ENCODE results near the gene KBTBD6.

The KBTBD6 gene

DNA sequence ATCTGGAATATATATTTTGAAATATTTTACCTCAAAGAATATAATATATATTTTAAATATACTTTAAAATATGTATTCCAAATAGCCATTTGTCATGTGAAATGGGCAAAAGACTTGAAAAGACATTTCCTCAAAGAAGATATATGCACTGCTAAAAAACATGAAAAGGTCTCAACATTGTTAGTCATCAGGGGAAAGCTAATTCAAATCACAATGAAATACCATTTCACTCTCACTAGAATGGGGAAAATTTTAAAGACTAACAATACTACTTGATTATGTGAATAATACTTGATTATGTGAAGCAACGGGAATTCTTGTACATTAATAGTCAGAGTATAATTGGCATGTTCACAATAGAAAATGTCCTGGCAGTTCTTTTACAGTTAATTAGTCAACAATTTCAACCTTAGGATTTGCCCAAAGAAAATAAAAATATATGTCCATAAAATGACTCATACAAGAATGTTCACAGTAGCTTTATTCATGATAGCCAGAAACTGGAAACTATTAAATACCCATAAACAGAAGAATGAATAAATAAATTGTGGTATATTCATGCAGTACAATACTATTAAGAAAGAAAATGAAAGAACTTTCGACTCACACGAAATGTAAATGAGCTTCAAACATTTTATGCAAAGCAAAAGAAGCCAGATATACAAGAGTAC, 6.8 kb upstream of the KBTBD6 start:
- no peak overlapping the region for H3K9ac ChIP-seq (ENCODE audit: low read depth, low read length, poor library complexity, severe bottlenecking)
- no peaks in the 10 kb centered on the region for H3K9me2 ChIP-seq (replicated peaks; ENCODE audit: low read depth, low read length)
- no peaks in the 10 kb centered on the region for H3F3A ChIP-seq (ENCODE audit: low read depth)
- TF ChIP-seq, protein P1, sequence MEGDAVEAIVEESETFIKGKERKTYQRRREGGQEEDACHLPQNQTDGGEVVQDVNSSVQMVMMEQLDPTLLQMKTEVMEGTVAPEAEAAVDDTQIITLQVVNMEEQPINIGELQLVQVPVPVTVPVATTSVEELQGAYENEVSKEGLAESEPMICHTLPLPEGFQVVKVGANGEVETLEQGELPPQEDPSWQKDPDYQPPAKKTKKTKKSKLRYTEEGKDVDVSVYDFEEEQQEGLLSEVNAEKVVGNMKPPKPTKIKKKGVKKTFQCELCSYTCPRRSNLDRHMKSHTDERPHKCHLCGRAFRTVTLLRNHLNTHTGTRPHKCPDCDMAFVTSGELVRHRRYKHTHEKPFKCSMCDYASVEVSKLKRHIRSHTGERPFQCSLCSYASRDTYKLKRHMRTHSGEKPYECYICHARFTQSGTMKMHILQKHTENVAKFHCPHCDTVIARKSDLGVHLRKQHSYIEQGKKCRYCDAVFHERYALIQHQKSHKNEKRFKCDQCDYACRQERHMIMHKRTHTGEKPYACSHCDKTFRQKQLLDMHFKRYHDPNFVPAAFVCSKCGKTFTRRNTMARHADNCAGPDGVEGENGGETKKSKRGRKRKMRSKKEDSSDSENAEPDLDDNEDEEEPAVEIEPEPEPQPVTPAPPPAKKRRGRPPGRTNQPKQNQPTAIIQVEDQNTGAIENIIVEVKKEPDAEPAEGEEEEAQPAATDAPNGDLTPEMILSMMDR (conservative IDR thresholded peaks at IDR 0.05; ENCODE audit: low read length), result no peak
- TF ChIP-seq EZH2phosphoT487 (IDR thresholded peaks at IDR 0.05; ENCODE audit: borderline replicate concordance), result no peak
- no peaks in the 10 kb centered on the region for H4K20me1 ChIP-seq (ENCODE audit: insufficient read depth, low read length, poor library complexity, severe bottlenecking)
- no peaks in the 10 kb centered on the region for H3K27me3 ChIP-seq (ENCODE audit: insufficient read depth, low read length, poor library complexity, severe bottlenecking)
- no peaks in the 10 kb centered on the region for H3K79me2 ChIP-seq (ENCODE audit: insufficient read depth, low read length)
- no peaks in the 10 kb centered on the region for H3K4me1 ChIP-seq (ENCODE audit: insufficient read depth, low read length, poor library complexity, severe bottlenecking)
- no peaks in the 10 kb centered on the region for H3K9me3 ChIP-seq (ENCODE audit: insufficient read depth, low read depth, low read length)
- no peak overlapping the region for H2AFZ ChIP-seq (ENCODE audit: low read length)
- H3K36me3 ChIP-seq (ENCODE audit: insufficient read depth, low read length), result no peaks in the 10 kb centered on the region
- H3K4me3 ChIP-seq (ENCODE audit: low read length, poor library complexity, severe bottlenecking), result no peak overlapping the region
- H3K4me2 ChIP-seq (ENCODE audit: low read depth, low read length, poor library complexity, severe bottlenecking), result no peak overlapping the region

DNA sequence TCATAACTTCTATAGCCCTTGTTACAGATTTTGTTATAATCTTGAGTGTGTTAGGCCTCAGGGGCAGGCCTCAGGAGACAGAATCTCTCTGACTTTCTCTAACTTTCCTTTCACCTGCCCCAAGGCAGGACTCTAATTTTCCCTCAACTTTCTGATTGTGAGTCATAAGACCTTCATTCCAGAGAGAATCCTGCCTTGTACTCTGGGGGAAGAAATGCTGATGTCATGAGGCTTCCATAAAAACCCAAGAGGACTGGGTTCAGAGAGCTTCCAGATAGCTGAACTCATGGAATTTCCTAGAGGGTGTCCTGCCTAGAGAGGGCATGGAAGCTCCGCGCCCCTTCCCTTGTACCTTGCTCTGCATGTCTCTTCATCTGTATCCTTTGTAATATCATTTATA, 5.3 kb upstream of the KBTBD6 start:
- no peaks in the 10 kb centered on the region for H3K9me2 ChIP-seq (replicated peaks; ENCODE audit: low read depth, low read length)
- no peaks in the 10 kb centered on the region for H3K36me3 ChIP-seq (ENCODE audit: insufficient read depth, low read length)
- H3K27me3 ChIP-seq (ENCODE audit: insufficient read depth, low read length, poor library complexity, severe bottlenecking), result no peaks in the 10 kb centered on the region
- H3K79me2 ChIP-seq (ENCODE audit: insufficient read depth, low read length), result peaks cover 11% of the 10 kb centered on the region
- H3F3A ChIP-seq (ENCODE audit: low read depth), result no peaks in the 10 kb centered on the region
- H3K4me1 ChIP-seq (ENCODE audit: insufficient read depth, low read length, poor library complexity, severe bottlenecking), result peaks cover 8% of the 10 kb centered on the region
- no peak overlapping the region for H3K4me3 ChIP-seq (ENCODE audit: low read length, poor library complexity, severe bottlenecking)
- no peaks in the 10 kb centered on the region for H3K9me3 ChIP-seq (ENCODE audit: insufficient read depth, low read depth, low read length)
- TF ChIP-seq, protein P1 (conservative IDR thresholded peaks at IDR 0.05; ENCODE audit: low read length), result no peak
- TF ChIP-seq EZH2phosphoT487 (IDR thresholded peaks at IDR 0.05; ENCODE audit: borderline replicate concordance), result no peak
- no peak overlapping the region for H3K9ac ChIP-seq (ENCODE audit: low read depth, low read length, poor library complexity, severe bottlenecking)
- no peak overlapping the region for H3K4me2 ChIP-seq (ENCODE audit: low read depth, low read length, poor library complexity, severe bottlenecking)
- no peaks in the 10 kb centered on the region for H4K20me1 ChIP-seq (ENCODE audit: insufficient read depth, low read length, poor library complexity, severe bottlenecking)
- H2AFZ ChIP-seq (ENCODE audit: low read length), result no peak overlapping the region

DNA sequence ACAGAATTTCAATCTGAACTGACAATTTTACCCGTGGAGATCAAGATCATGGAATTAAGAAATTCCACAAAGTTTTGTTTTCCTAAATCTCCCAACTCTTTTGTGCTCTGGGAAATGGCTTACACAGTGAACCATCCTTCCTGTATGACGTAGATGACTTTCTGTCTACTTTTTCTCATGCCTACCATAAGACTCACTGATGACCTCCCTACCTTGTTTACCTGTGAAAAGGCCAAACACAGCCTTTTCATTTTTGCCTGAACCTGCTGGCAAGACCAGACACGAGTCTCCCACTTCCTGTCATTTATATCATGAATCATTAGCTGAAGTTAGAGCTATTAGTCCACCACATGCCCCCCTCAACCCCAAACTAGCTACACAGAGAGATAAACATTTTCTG, 4.6 kb upstream of the KBTBD6 start:
- Histone ChIP-seq H3F3A (ENCODE audit: low read depth) (no peaks in the 10 kb centered on the region), H3K79me2 (ENCODE audit: insufficient read depth, low read length) (peaks cover 14% of the 10 kb centered on the region), H3K27me3 (ENCODE audit: insufficient read depth, low read length, poor library complexity, severe bottlenecking) (no peaks in the 10 kb centered on the region), H3K9ac (ENCODE audit: low read depth, low read length, poor library complexity, severe bottlenecking) (no peak overlapping the region), H4K20me1 (ENCODE audit: insufficient read depth, low read length, poor library complexity, severe bottlenecking) (no peaks in the 10 kb centered on the region), H3K4me1 (ENCODE audit: insufficient read depth, low read length, poor library complexity, severe bottlenecking) (peaks cover 8% of the 10 kb centered on the region), H3K36me3 (ENCODE audit: insufficient read depth, low read length) (no peaks in the 10 kb centered on the region), H3K9me3 (ENCODE audit: insufficient read depth, low read depth, low read length) (no peaks in the 10 kb centered on the region), H3K9me2 (replicated peaks; ENCODE audit: low read depth, low read length) (no peaks in the 10 kb centered on the region), H3K4me3 (ENCODE audit: low read length, poor library complexity, severe bottlenecking) (no peak overlapping the region), H3K4me2 (ENCODE audit: low read depth, low read length, poor library complexity, severe bottlenecking) (no peak overlapping the region), H2AFZ (ENCODE audit: low read length) (no peak overlapping the region)
- TF ChIP-seq, protein P1 (conservative IDR thresholded peaks at IDR 0.05; ENCODE audit: low read length), result no peak
- no peak for TF ChIP-seq EZH2phosphoT487 (IDR thresholded peaks at IDR 0.05; ENCODE audit: borderline replicate concordance)
